ENCODE data around the gene GOLGA3.

The GOLGA3 gene

DNA sequence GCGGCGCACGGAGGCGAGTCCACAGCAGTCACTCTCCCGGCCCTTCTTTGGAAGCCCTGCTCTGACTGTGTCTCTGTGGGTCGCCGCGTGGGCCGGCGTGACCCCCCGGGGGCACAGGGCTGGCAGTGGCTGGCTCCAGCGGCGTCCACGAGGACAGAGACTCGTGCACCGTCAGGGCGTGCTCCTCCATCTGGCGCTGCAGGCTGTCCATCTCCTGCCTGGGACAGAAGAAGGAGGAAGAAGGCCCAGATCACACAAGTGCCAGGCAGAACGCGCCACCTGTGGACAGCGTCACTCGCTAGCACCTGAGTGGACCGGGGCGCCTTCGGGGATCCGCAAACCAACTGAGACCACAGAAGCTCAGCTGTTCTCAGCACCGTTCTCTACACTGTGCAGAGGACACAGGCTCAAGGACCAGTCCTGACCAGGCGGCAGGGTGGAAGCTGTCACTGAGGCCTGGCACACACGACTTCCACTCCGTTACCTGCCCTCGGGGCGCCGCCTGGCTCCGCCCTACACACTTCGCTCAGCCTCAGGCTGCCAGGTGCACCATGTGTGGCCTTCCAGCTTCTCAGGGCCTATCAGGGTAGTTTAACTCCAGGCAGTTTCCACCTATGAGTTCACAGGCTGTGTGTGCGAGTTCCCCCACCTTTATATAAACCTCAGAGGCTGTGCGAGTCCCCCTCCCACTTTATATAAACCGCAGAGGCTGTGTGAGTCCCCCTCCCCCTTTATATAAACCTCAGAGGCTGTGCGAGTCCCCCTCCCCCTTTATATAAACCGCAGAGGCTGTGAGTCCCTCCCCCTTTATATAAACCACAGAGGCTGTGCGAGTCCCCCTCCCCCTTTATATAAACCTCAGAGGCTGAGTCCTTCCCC lies 55.4 kb downstream of the GOLGA3 start:
- no peak for TF ChIP-seq FOXP2 (optimal IDR thresholded peaks at IDR 0.05; ENCODE audit: borderline replicate concordance, extremely low read depth, extremely low read length, insufficient read depth)
- no peak for TF ChIP-seq POLR2AphosphoS5 (IDR thresholded peaks at IDR 0.05; ENCODE audit: low read depth, low read length)
- TF ChIP-seq, protein P1, sequence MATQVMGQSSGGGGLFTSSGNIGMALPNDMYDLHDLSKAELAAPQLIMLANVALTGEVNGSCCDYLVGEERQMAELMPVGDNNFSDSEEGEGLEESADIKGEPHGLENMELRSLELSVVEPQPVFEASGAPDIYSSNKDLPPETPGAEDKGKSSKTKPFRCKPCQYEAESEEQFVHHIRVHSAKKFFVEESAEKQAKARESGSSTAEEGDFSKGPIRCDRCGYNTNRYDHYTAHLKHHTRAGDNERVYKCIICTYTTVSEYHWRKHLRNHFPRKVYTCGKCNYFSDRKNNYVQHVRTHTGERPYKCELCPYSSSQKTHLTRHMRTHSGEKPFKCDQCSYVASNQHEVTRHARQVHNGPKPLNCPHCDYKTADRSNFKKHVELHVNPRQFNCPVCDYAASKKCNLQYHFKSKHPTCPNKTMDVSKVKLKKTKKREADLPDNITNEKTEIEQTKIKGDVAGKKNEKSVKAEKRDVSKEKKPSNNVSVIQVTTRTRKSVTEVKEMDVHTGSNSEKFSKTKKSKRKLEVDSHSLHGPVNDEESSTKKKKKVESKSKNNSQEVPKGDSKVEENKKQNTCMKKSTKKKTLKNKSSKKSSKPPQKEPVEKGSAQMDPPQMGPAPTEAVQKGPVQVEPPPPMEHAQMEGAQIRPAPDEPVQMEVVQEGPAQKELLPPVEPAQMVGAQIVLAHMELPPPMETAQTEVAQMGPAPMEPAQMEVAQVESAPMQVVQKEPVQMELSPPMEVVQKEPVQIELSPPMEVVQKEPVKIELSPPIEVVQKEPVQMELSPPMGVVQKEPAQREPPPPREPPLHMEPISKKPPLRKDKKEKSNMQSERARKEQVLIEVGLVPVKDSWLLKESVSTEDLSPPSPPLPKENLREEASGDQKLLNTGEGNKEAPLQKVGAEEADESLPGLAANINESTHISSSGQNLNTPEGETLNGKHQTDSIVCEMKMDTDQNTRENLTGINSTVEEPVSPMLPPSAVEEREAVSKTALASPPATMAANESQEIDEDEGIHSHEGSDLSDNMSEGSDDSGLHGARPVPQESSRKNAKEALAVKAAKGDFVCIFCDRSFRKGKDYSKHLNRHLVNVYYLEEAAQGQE (IDR thresholded peaks at IDR 0.05; ENCODE audit: insufficient read depth in 1 of 2, low read depth in 2 of 2, low read length in 2 of 2): no peak
- TF ChIP-seq SIN3A (IDR thresholded peaks at IDR 0.05; ENCODE audit: borderline replicate concordance, insufficient read depth, low read length): no peak
- TF ChIP-seq TAF1 (IDR thresholded peaks at IDR 0.05; ENCODE audit: borderline replicate concordance, insufficient read depth, low read length): no peak

DNA sequence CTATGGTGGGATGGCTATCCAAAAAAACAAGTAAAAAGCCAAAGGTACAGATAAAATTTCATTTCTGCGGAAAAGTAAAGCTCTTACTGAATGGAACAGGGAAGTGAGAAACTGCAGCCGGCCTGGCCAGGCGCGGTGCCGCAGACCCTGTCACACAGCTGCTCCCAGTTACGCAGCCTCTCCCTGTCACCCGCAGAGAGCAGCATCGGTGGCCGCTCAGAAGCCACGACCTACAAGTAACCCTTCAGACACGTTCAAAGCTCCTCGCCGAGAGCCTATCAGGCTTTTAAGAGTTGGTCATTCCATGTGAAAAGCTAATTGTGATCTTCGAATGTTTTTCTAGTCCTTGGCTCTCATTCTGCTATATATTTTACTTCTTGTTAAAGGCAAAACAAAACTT lies 56.1 kb downstream of the GOLGA3 start:
- no peak for TF ChIP-seq POLR2AphosphoS5 (IDR thresholded peaks at IDR 0.05; ENCODE audit: low read depth, low read length)

DNA sequence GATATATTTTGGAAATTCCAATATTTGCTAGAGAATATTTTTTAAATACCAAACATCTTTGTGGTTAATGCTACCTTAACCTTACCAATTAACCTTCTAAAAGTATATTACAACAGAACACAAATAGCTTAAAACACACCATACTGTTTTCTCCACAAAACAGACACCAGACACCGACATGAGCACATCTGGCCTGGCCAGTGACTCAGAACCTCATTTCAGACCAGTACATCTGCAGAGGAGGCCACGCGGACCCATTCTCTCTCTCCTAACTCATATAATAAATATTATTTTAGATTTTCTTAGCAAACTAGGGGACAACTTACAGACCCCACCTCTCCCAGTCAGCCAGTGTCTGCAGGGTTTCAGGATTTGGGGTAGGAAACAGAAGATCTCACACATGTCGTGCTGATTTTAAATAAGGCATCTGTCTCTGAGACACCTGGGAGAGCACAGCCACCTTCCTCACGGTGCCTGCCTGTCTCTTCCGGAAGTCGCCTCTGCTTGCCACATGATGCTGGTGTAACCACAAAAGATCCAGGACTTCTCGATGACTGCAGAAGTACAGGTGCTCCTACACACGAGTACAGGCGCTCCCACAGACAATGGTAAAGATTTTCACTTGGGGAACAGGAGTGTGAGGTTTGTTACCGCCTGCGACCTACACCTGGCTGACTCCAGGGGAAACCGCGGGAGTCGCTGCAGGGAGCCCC lies 57.4 kb downstream of the GOLGA3 start:
- TF ChIP-seq, protein P1 (IDR thresholded peaks at IDR 0.05; ENCODE audit: insufficient read depth in 1 of 2, low read depth in 2 of 2, low read length in 2 of 2): no peak
- no peak for TF ChIP-seq SIN3A (IDR thresholded peaks at IDR 0.05; ENCODE audit: borderline replicate concordance, insufficient read depth, low read length)
- TF ChIP-seq FOXP2 (optimal IDR thresholded peaks at IDR 0.05; ENCODE audit: borderline replicate concordance, extremely low read depth, extremely low read length, insufficient read depth): no peak
- TF ChIP-seq POLR2AphosphoS5 (IDR thresholded peaks at IDR 0.05; ENCODE audit: low read depth, low read length): no peak
- no peak for TF ChIP-seq TAF1 (IDR thresholded peaks at IDR 0.05; ENCODE audit: borderline replicate concordance, insufficient read depth, low read length)

DNA sequence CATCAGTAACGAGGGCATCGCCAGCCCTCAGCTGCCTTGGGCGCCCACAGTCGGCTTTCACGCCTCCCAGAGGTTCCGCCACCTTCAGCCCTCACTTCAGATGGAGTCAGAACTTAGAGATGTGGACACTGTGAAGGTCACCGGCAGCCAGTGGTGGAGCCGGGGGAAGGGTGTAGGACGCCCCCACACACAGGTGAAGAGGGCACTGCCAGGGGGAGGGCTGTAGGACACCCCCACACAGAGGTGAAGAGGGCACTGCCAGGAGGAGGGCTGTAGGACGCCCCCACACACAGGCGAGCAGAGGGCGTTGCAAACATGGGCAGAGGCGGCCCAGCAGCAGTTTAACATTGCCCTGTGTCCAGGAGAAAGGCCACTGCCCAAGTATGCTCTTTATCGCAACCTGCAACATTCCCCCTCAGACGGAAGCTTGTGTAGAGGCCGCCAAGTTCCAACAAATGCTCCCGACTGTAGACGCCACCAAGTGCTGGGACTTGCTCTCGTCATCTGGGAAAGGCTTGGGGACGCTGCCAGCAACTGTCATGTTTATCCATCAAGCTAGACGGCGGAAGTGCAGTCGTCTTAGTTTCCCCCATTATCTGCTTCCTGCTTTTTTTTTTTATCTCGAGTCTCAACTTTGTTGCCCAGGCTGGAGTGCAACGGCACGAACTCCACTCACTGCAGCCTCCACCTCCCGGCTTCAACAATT lies 62.1 kb downstream of the GOLGA3 start:
- peak; percentile 49; the same call in 1 of the 2 replicates for TF ChIP-seq POLR2AphosphoS5 (IDR thresholded peaks at IDR 0.05; ENCODE audit: low read depth, low read length)
- no peak for TF ChIP-seq SIN3A (IDR thresholded peaks at IDR 0.05; ENCODE audit: borderline replicate concordance, insufficient read depth, low read length)
- 0 out of 2 replicates have a peak, but pooled peaks have one; percentile 41 for TF ChIP-seq TAF1 (IDR thresholded peaks at IDR 0.05; ENCODE audit: borderline replicate concordance, insufficient read depth, low read length)
- peak; percentile 39 for TF ChIP-seq FOXP2 (optimal IDR thresholded peaks at IDR 0.05; ENCODE audit: borderline replicate concordance, extremely low read depth, extremely low read length, insufficient read depth)
- TF ChIP-seq, protein P1 (IDR thresholded peaks at IDR 0.05; ENCODE audit: insufficient read depth in 1 of 2, low read depth in 2 of 2, low read length in 2 of 2): no peak

DNA sequence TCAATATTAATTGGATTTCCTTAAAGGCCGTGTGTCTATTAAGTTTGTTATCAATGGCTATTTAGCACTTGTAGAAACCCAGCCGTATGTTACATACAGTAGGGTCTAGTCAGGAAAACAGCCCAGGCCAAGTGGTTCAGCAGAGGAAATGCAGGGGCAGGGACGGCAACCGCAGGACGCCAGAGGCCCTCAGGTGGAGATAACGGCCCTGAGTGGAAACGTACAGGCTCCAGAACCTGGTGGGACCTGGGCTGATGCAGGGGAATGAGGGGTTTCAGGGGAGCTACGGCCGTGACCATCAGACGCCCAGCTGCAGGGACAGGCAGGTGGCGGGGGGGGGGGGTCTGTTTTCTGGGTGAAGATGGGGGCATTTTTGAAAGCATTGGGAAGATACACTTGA lies 63.3 kb downstream of the GOLGA3 start:
- TF ChIP-seq FOXP2 (optimal IDR thresholded peaks at IDR 0.05; ENCODE audit: borderline replicate concordance, extremely low read depth, extremely low read length, insufficient read depth): no peak
- TF ChIP-seq SIN3A (IDR thresholded peaks at IDR 0.05; ENCODE audit: borderline replicate concordance, insufficient read depth, low read length): no peak
- TF ChIP-seq, protein P1 (IDR thresholded peaks at IDR 0.05; ENCODE audit: insufficient read depth in 1 of 2, low read depth in 2 of 2, low read length in 2 of 2): no peak
- TF ChIP-seq TAF1 (IDR thresholded peaks at IDR 0.05; ENCODE audit: borderline replicate concordance, insufficient read depth, low read length): no peak
- no peak for TF ChIP-seq POLR2AphosphoS5 (IDR thresholded peaks at IDR 0.05; ENCODE audit: low read depth, low read length)

Data from PFSK-1 (cell line).